MG63 (cell line): Measurements from ENCODE around the gene CTDSP1. TPM values are rescaled to one million over a fixed set of nuclear protein-coding genes. Genes with fewer than 3 reads are reported as not detected.
A peak's percentile ranks its signal among the peaks of the same experiment; 100 is the strongest.

Experiments
- DNase-seq: peaks from one replicate; pipeline ENCODE4 v3.0.0-alpha.2; 2020
- H3K27me3 ChIP-seq: fragments of 250-450 bp; sonication (Bioruptor Pico); 2 replicates; pipeline ENCODE4 v1.5.1; 2020; ENCODE audit warnings: mild to moderate bottlenecking, moderate library complexity
- H3K36me3 ChIP-seq: fragments of 250-450 bp; sonication (Bioruptor Pico); 2 replicates; pipeline ENCODE4 v1.5.1; 2020; ENCODE audit warnings: mild to moderate bottlenecking, moderate library complexity
- H3K4me3 ChIP-seq: fragments of 250-450 bp; sonication (Bioruptor Pico); 2 replicates; pipeline ENCODE4 v1.5.1; 2020; ENCODE audit warnings: mild to moderate bottlenecking, moderate library complexity
- H3K9me3 ChIP-seq: fragments of 250-450 bp; sonication (Bioruptor Pico); 2 replicates; pipeline ENCODE4 v1.5.1; 2020; ENCODE audit warnings: mild to moderate bottlenecking, moderate library complexity
- total RNA-seq: library from RNA; depleted of rRNA; stranded (reverse); fragments of >200 nt; shearing (Covaris generic); gene quantifications from 2 replicates; pipeline ENCODE4 v1.2.3, GENCODE V29; 2014; ENCODE audit warnings: low replicate concordance; rRNA removed

The CTDSP1 gene, protein sequence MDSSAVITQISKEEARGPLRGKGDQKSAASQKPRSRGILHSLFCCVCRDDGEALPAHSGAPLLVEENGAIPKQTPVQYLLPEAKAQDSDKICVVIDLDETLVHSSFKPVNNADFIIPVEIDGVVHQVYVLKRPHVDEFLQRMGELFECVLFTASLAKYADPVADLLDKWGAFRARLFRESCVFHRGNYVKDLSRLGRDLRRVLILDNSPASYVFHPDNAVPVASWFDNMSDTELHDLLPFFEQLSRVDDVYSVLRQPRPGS
- total RNA-seq, result 82.9 and 84.6 TPM in 2 replicates

DNA sequence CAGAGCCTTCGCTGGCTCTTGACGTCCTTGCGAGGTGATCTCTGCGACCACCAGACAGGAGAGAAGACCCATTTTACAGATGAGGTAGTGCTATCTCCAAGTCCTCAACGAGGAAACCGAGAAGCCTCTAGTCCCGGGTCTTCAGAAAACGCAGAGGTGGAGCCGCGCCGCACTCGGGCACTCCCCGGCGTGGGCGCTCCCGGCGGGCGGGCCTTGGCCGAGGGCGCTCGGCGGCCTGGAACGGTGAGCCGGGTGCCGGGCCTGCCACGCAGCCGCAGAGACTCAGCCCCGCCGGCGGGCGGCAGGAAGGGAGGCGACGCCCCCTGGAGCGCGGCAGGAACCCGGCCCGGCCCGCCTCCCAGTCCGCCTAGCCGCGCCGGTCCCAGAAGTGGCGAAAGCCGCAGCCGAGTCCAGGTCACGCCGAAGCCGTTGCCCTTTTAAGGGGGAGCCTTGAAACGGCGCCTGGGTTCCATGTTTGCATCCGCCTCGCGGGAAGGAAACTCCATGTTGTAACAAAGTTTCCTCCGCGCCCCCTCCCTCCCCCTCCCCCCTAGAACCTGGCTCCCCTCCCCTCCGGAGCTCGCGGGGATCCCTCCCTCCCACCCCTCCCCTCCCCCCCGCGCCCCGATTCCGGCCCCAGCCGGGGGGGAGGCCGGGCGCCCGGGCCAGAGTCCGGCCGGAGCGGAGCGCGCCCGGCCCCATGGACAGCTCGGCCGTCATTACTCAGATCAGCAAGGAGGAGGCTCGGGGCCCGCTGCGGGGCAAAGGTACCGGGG, at the start of gene CTDSP1:
Gene CTDSP1, plus strand, starts transcription at position 478 of the 776 bp plus-strand sequence. Its CDS starts 223 bp downstream, at position 701.
- peak; percentile 97 for DNase-seq
- no peaks in the 10 kb centered on the region for H3K9me3 ChIP-seq
- peak within 1 kb of the TSS; percentile 97 for H3K4me3 ChIP-seq
- peaks cover 33% of the 10 kb centered on the region for H3K36me3 ChIP-seq
- H3K27me3 ChIP-seq, result no peaks in the 10 kb centered on the region

- no peak for DNase-seq
- Histone ChIP-seq H3K27me3 (no peaks in the 10 kb centered on the region), H3K9me3 (peaks cover 5% of the 10 kb centered on the region), H3K36me3 (no peaks in the 10 kb centered on the region), H3K4me3 (no peak overlapping the region)
These were observed 45.6 kb upstream of the CTDSP1 start for GRCh38 chr2:218354045-218354444.

DNA sequence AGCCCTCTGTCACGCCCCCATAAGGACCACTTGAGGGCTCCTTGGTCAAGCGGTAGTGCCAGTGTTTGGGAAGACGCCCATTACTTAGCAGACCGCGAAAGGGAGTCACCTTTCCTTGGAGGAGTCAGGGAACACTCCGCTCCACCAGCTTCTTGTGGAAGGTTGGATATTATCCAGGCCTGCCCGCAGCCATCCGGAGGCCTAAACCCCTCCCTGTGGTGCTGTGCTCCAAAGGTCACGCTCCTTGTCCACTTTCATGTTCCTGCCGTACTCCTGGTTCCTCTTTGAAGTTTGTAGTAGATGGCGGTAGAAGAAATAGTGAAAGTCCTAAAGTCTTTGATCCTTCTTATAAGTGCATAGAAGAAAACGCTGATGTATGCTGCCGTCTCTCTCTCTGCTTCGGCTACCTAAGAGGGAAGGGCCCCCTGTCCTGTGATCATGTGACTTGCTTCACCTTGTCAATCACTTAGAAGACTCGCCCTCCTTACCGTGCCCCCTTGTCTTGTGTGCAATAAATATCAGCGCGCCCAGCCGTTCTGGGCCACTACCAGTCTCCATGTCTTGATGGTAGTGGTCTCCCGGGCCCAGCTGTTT, 44.7 kb upstream of the CTDSP1 start:
- no peaks in the 10 kb centered on the region for H3K36me3 ChIP-seq
- H3K27me3 ChIP-seq, result no peaks in the 10 kb centered on the region
- no peak for DNase-seq
- no peak overlapping the region for H3K4me3 ChIP-seq
- peaks cover 5% of the 10 kb centered on the region for H3K9me3 ChIP-seq

- H3K36me3 ChIP-seq, result no peaks in the 10 kb centered on the region
- no peak overlapping the region for H3K4me3 ChIP-seq
- no peaks in the 10 kb centered on the region; the same call in 1 of the 2 replicates for H3K9me3 ChIP-seq
- no peaks in the 10 kb centered on the region for H3K27me3 ChIP-seq
- no peak for DNase-seq
These were observed 42.2 kb upstream of the CTDSP1 start for GRCh38 chr2:218357236-218358177.

- no peaks in the 10 kb centered on the region for H3K36me3 ChIP-seq
- H3K27me3 ChIP-seq, result no peaks in the 10 kb centered on the region
- no peak for DNase-seq
- no peaks in the 10 kb centered on the region for H3K9me3 ChIP-seq
- H3K4me3 ChIP-seq, result no peak overlapping the region
These were observed 39.2 kb upstream of the CTDSP1 start for GRCh38 chr2:218360453-218360852.

DNA sequence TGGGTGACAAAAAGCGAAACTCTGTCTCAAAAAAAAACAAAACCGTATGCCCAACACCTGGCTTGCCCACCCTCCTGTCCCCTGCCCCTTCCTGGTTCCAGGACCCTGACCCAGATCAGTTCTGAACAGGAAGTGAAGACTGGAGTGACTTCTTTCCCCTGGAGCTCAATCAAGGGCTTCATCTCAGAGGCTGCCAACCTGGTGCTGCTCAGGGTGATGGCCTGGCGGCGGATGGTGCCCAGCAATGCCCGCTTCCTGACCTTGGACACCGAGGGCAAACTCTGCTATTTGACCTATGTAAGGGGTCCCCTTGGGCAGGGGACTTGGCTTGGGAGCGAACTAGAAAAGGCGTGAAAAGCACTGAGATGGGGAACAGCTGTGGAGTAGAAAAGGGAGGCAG, 37.1 kb upstream of the CTDSP1 start:
- Histone ChIP-seq H3K27me3 (no peaks in the 10 kb centered on the region), H3K9me3 (no peaks in the 10 kb centered on the region), H3K36me3 (no peaks in the 10 kb centered on the region), H3K4me3 (no peak overlapping the region)
- no peak for DNase-seq

- H3K9me3 ChIP-seq, result no peaks in the 10 kb centered on the region
- no peaks in the 10 kb centered on the region for H3K27me3 ChIP-seq
- DNase-seq, result no peak
- no peak overlapping the region for H3K4me3 ChIP-seq
- no peaks in the 10 kb centered on the region for H3K36me3 ChIP-seq
These were observed 35.9 kb upstream of the CTDSP1 start for GRCh38 chr2:218363736-218364135.

DNA sequence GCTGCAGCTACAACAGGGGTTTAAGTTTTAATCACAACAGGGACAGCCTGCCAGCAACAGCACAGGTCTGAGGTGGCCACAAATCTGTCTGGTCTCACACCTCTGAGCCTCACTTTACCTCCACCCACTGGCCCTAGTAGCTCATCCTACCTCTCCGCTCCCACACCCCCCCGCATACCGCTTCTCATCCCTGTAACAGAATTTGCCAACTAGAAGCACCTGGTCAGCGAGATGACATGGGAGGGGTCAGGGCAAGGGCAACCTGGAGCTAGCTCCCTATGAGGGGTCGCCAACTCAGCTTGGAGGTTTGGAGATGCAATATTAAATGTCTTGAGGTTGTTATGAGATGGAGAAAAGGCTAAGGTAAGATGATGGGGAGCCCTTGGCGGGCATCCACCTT, 35.5 kb upstream of the CTDSP1 start:
- no peaks in the 10 kb centered on the region for H3K36me3 ChIP-seq
- H3K27me3 ChIP-seq, result no peaks in the 10 kb centered on the region
- no peaks in the 10 kb centered on the region for H3K9me3 ChIP-seq
- no peak for DNase-seq
- H3K4me3 ChIP-seq, result no peak overlapping the region

GRCh38 chr2:218366621-218367414, 32.9 kb upstream of the CTDSP1 start:
- DNase-seq, result no peak
- H3K4me3 ChIP-seq, result no peak overlapping the region; the same call in 1 of the 2 replicates

GRCh38 chr2:218367415-218368149, 32.1 kb upstream of the CTDSP1 start:
- no peaks in the 10 kb centered on the region for H3K27me3 ChIP-seq
- peak; percentile 80 for DNase-seq
- H3K9me3 ChIP-seq, result no peaks in the 10 kb centered on the region
- no peaks in the 10 kb centered on the region for H3K36me3 ChIP-seq
- H3K4me3 ChIP-seq, result peak overlapping the region; percentile 38

More at GRCh38 chr2:218366621-218367414, 32.9 kb upstream of the CTDSP1 start:
- Histone ChIP-seq H3K27me3 (no peaks in the 10 kb centered on the region), H3K9me3 (no peaks in the 10 kb centered on the region), H3K36me3 (no peaks in the 10 kb centered on the region)

GRCh38 chr2:218368150-218368528, 31.5 kb upstream of the CTDSP1 start:
- DNase-seq, result no peak
- Histone ChIP-seq H3K9me3 (no peaks in the 10 kb centered on the region), H3K36me3 (no peaks in the 10 kb centered on the region), H3K27me3 (no peaks in the 10 kb centered on the region), H3K4me3 (peak overlapping the region; percentile 38)

DNA sequence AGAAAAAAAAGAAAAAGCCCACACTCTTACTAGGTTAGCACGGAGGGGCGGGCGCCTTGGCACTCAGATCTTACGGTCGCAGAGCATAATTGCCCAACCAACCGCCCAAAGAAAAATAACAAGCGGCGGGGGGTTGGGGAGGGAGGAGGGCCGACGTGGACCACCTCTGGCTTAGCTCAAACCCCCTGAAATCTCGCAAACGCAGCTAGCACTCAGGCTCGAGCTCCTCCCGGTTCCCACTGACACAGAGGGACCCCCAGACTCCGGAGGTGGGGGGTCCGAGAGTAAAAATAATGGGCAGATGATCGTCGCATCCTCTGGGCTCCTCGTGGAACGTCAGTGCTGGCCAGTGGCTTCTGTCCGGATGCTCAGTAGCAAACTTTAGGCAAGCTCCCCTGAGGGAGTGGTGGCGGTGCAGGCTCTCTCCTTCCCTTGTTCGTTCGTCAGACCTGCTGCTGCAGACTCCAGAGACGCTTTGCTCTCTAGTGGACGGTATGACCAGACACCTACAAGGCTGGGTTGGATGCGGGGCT, 31.0 kb upstream of the CTDSP1 start:
- H3K4me3 ChIP-seq, result no peak overlapping the region
- H3K9me3 ChIP-seq, result no peaks in the 10 kb centered on the region
- DNase-seq, result no peak
- H3K36me3 ChIP-seq, result no peaks in the 10 kb centered on the region
- H3K27me3 ChIP-seq, result no peaks in the 10 kb centered on the region

GRCh38 chr2:218369330-218369729, 30.3 kb upstream of the CTDSP1 start:
- no peaks in the 10 kb centered on the region for H3K27me3 ChIP-seq
- H3K36me3 ChIP-seq, result no peaks in the 10 kb centered on the region
- no peak for DNase-seq
- no peak overlapping the region for H3K4me3 ChIP-seq
- H3K9me3 ChIP-seq, result no peaks in the 10 kb centered on the region

GRCh38 chr2:218370410-218371063, 29.1 kb upstream of the CTDSP1 start:
- Histone ChIP-seq H3K4me3 (no peak overlapping the region), H3K36me3 (no peaks in the 10 kb centered on the region), H3K9me3 (no peaks in the 10 kb centered on the region), H3K27me3 (no peaks in the 10 kb centered on the region)
- no peak for DNase-seq

GRCh38 chr2:218371983-218372350, 27.7 kb upstream of the CTDSP1 start:
- H3K36me3 ChIP-seq, result no peaks in the 10 kb centered on the region
- no peak for DNase-seq
- H3K9me3 ChIP-seq, result no peaks in the 10 kb centered on the region
- H3K27me3 ChIP-seq, result no peaks in the 10 kb centered on the region
- no peak overlapping the region for H3K4me3 ChIP-seq
